SK-N-DZ (cell line): Measurements from ENCODE around the gene AHSA1. TPM values are rescaled to one million over a fixed set of nuclear protein-coding genes. Genes with fewer than 3 reads are reported as not detected.
"Not testable (repeated sequence)": the region's sequence is repeated elsewhere in the genome, so short reads cannot be mapped to it uniquely, and the experiment has no call there.

Source experiments
- DNase-seq: peaks from one replicate; pipeline ENCODE4 v3.0.0-alpha.2; 2015; ENCODE audit warnings: low spot score
- polyA plus RNA-seq, 2 experiments: library from polyadenylated mRNA; depleted of rRNA; stranded (reverse); fragments of >200 nt; gene quantifications; 2 replicates each; pipeline ENCODE4 v1.2.3, GENCODE V29; 2014

The AHSA1 gene
- polyA plus RNA-seq (2014; cell fraction: cytosol; rRNA removed), result 276 and 370 TPM in 2 replicates
- 151 and 262 TPM in 2 replicates for polyA plus RNA-seq (2014; cell fraction: nucleus; rRNA removed)

- DNase-seq, result peak; percentile 99
These were observed at the start of gene AHSA1, which contains the start of gene VIPAS39 for GRCh38 chr14:77457522-77458248. Gene AHSA1, plus strand, starts transcription at chr14:77458093. Its CDS starts 97 bp downstream, at chr14:77458190. Gene VIPAS39, minus strand, starts transcription at chr14:77457601. Its CDS starts 3,499 bp downstream, at chr14:77454102.

- DNase-seq, result peak; percentile 6
These were observed 48.8 kb upstream of the AHSA1 start for GRCh38 chr14:77409131-77409533.

- not testable (repeated sequence) for DNase-seq
These were observed 42.4 kb upstream of the AHSA1 start for GRCh38 chr14:77415403-77416030.

GRCh38 chr14:77416098-77416497 is 41.8 kb upstream of the AHSA1 start:
- not testable (repeated sequence) for DNase-seq

GRCh38 chr14:77416836-77417235 is 41.1 kb upstream of the AHSA1 start:
- DNase-seq, result no peak

GRCh38 chr14:77421201-77421600 is 36.7 kb upstream of the AHSA1 start:
- DNase-seq, result no peak

- no peak for DNase-seq
These were observed 34.5 kb upstream of the AHSA1 start, which contains the start of gene NOXRED1 for GRCh38 chr14:77423423-77423822. Gene NOXRED1, minus strand, starts transcription at chr14:77423523. Its CDS starts 634 bp downstream, at chr14:77422889.

- DNase-seq, result no peak
These were observed 33.0 kb upstream of the AHSA1 start for GRCh38 chr14:77424862-77425261.

- DNase-seq, result no peak
These were observed 31.5 kb upstream of the AHSA1 start for GRCh38 chr14:77426396-77426795.

- DNase-seq, result no peak
These were observed 21.9 kb upstream of the AHSA1 start for GRCh38 chr14:77436042-77436441.

GRCh38 chr14:77438596-77438995 is 19.3 kb upstream of the AHSA1 start:
- no peak for DNase-seq

- no peak for DNase-seq
These were observed 18.0 kb upstream of the AHSA1 start for GRCh38 chr14:77439861-77440260.

GRCh38 chr14:77442196-77442595 is 15.7 kb upstream of the AHSA1 start:
- DNase-seq, result no peak

GRCh38 chr14:77455966-77456640 is 1.8 kb upstream of the AHSA1 start:
- no peak for DNase-seq

- DNase-seq, result no peak
These were observed 775 bp upstream of the AHSA1 start for GRCh38 chr14:77457115-77457521.

- peak; percentile 54 for DNase-seq
These were observed 507 bp downstream of the AHSA1 start for GRCh38 chr14:77458249-77458950.

GRCh38 chr14:77459072-77459723 is 1.3 kb downstream of the AHSA1 start:
- peak; percentile 46 for DNase-seq

GRCh38 chr14:77467801-77468200 is 9.9 kb downstream of the AHSA1 start:
- no peak for DNase-seq

- DNase-seq, result no peak
These were observed 11.2 kb downstream of the AHSA1 start for GRCh38 chr14:77469067-77469505.

- DNase-seq, result no peak
These were observed 11.6 kb downstream of the AHSA1 start for GRCh38 chr14:77469539-77469938.
